ENCODE measurements around the gene SGCD.

Gene SGCD

GRCh38 chr5:156427315-156427714 lies 100.4 kb downstream of the SGCD start:
- DNase-seq (ENCODE audit: extremely low read depth, low read depth) = no peak
- no peak for TF ChIP-seq CTCF (IDR thresholded peaks at IDR 0.05; ENCODE audit: low read depth, low read length)

- DNase-seq (ENCODE audit: extremely low read depth, low read depth) = no peak
- no peak for TF ChIP-seq CTCF (IDR thresholded peaks at IDR 0.05; ENCODE audit: low read depth, low read length)
Measured at GRCh38 chr5:156431956-156432829, 105.2 kb downstream of the SGCD start.

GRCh38 chr5:156432830-156433105 lies 105.8 kb downstream of the SGCD start:
- TF ChIP-seq CTCF (IDR thresholded peaks at IDR 0.05; ENCODE audit: low read depth, low read length) = no peak
- no peak for DNase-seq (ENCODE audit: extremely low read depth, low read depth)

- TF ChIP-seq CTCF (IDR thresholded peaks at IDR 0.05; ENCODE audit: low read depth, low read length) = no peak
- no peak for DNase-seq (ENCODE audit: extremely low read depth, low read depth)
Measured at GRCh38 chr5:156434471-156434870, 107.5 kb downstream of the SGCD start.

- no peak for DNase-seq (ENCODE audit: extremely low read depth, low read depth)
- no peak for TF ChIP-seq CTCF (IDR thresholded peaks at IDR 0.05; ENCODE audit: low read depth, low read length)
Measured at GRCh38 chr5:156435101-156435500, 108.1 kb downstream of the SGCD start.

GRCh38 chr5:156438076-156438475 lies 111.1 kb downstream of the SGCD start:
- DNase-seq (ENCODE audit: extremely low read depth, low read depth) = no peak

More at GRCh38 chr5:156438076-156438475, 111.1 kb downstream of the SGCD start:
- TF ChIP-seq CTCF (IDR thresholded peaks at IDR 0.05; ENCODE audit: low read depth, low read length) = no peak
